HCT116 (cell line): ENCODE data around the gene FAM136A. TPM values are rescaled to one million over a fixed set of nuclear protein-coding genes. Genes with fewer than 3 reads are reported as not detected.

Source experiments
- ATAC-seq: fragments of 200-7000 bp; cut with Tn5 transposase; 2 replicates; pipeline ENCODE4 v1.9.1; 2020; ENCODE audit warnings: mild to moderate bottlenecking, moderate library complexity
- BruUV-seq: library from RNA; stranded (reverse); fragments of 400-500 nt; replicated peaks from 2 replicates; lab custom pipeline; 2021; lab: Mats Ljungman, UMichigan
- CTCF ChIA-PET: fragments of 300-600 bp; sonication (Branson Sonifier 250); formaldehyde crosslinking; loops from one replicate; lab custom pipeline; 2021; ENCODE audit warnings: antibody characterized with exemption; lab: Charles Lee
- POLR2A ChIA-PET: fragments of 300-600, 350-600 bp; sonication (Branson Sonifier 250); formaldehyde crosslinking; loops from one replicate; lab custom pipeline; 2021; ENCODE audit warnings: antibody characterized with exemption; lab: Charles Lee
- RAD21 ChIA-PET, 2 experiments: fragments of 300-600 bp; sonication (Branson Sonifier 250); formaldehyde crosslinking; loops; one replicate each; lab custom pipeline; 2023; ENCODE audit warnings: low total read pairs in 2 of 2; ENCODE audit not compliant: uncharacterized antibody in 2 of 2, unreplicated experiment in 2 of 2, low non-redundant PET in 1 of 2; lab: Charles Lee
- DNase-seq: peaks from one replicate; pipeline ENCODE4 v3.0.0-alpha.2; 2010; ENCODE audit warnings: low read depth, low spot score
- H2AFZ ChIP-seq: fragments of 200-600 bp; shearing (Covaris generic), sonication (generic); 2 replicates; pipeline ENCODE4 v1.6.1; 2017; ENCODE audit warnings: low read depth, mixed run types, mixed read lengths, antibody characterized with exemption, low read length; ENCODE audit not compliant: poor library complexity, severe bottlenecking
- H3K27ac ChIP-seq: 2 replicates; pipeline ENCODE4 v1.5.1; 2012; ENCODE audit warnings: low read depth, low read length
- H3K27me3 ChIP-seq: fragments of 200-600 bp; sonication (generic); 2 replicates; pipeline ENCODE4 v1.6.1; 2016; ENCODE audit warnings: mixed run types, low read length, mixed read lengths; ENCODE audit not compliant: insufficient read depth
- H3K36me3 ChIP-seq, 2 experiments: fragments of 200-500 bp in 1 of 2; fragments of 200-600 bp in 1 of 2; sonication (Bioruptor generic) in 1 of 2; sonication (generic) in 1 of 2; 2 replicates each; pipeline versions ENCODE4 v1.5.1 to v1.6.1; 2014 to 2016; ENCODE audit warnings: low read length in 2 of 2, inconsistent platforms in 1 of 2, mixed read lengths in 1 of 2, mixed run types in 1 of 2; ENCODE audit not compliant: insufficient read depth in 2 of 2, control insufficient read depth in 1 of 2
- H3K4me1 ChIP-seq, 2 experiments: fragments of 200-600 bp in 1 of 2; sonication (generic) in 1 of 2; 2 replicates each; pipeline versions ENCODE4 v1.5.1 to v1.6.1; 2012 to 2017; ENCODE audit warnings: low read length in 2 of 2, inconsistent platforms in 1 of 2, mild to moderate bottlenecking in 1 of 2, mixed read lengths in 1 of 2, mixed run types in 1 of 2, moderate library complexity in 1 of 2; ENCODE audit not compliant: insufficient read depth in 2 of 2, control insufficient read depth in 1 of 2
- H3K4me2 ChIP-seq: fragments of 200-600 bp; sonication (generic); 2 replicates; pipeline ENCODE4 v1.6.1; 2017; ENCODE audit warnings: mixed run types, low read length, mixed read lengths
- H3K4me3 ChIP-seq, 2 experiments: fragments of 200-600 bp in 1 of 2; sonication (generic) in 1 of 2; replicated peaks in 1 of 2; 2 replicates each; pipeline ENCODE4 v1.5.1; 2011 to 2016; ENCODE audit warnings: low read length in 2 of 2, control low read depth in 1 of 2, low read depth in 1 of 2, mild to moderate bottlenecking in 1 of 2, mixed read lengths in 1 of 2, mixed run types in 1 of 2
- H3K79me2 ChIP-seq: fragments of 200-600 bp; sonication (generic); 2 replicates; pipeline ENCODE4 v1.6.1; 2017; ENCODE audit warnings: mild to moderate bottlenecking, mixed run types, low read length, moderate library complexity, mixed read lengths; ENCODE audit not compliant: insufficient read depth
- H3K9ac ChIP-seq: fragments of 200-600 bp; sonication (generic); 2 replicates; pipeline ENCODE4 v1.6.1; 2016; ENCODE audit warnings: low read length, mixed read lengths
- H3K9me2 ChIP-seq: fragments of 200-600 bp; sonication (generic), shearing (Covaris generic); 2 replicates; pipeline ENCODE4 v1.6.1; 2017; ENCODE audit warnings: mixed run types, mild to moderate bottlenecking, moderate library complexity; ENCODE audit not compliant: insufficient read depth
- H3K9me3 ChIP-seq, 2 experiments: fragments of 200-500 bp in 1 of 2; fragments of 200-600 bp in 1 of 2; sonication (Bioruptor generic) in 1 of 2; sonication (generic) in 1 of 2; 2 replicates each; pipeline ENCODE4 v1.6.1; 2014 to 2017; ENCODE audit warnings: low read length in 2 of 2, mixed read lengths in 2 of 2, inconsistent platforms in 1 of 2, low read depth in 1 of 2, mild to moderate bottlenecking in 1 of 2, mixed run types in 1 of 2, moderate library complexity in 1 of 2; ENCODE audit not compliant: control insufficient read depth in 1 of 2, insufficient read depth in 1 of 2
- H4K20me1 ChIP-seq: fragments of 200-600 bp; sonication (generic), shearing (Covaris generic); 2 replicates; pipeline ENCODE4 v1.6.1; 2017; ENCODE audit warnings: mixed run types, mild to moderate bottlenecking, moderate library complexity; ENCODE audit not compliant: insufficient read depth
- CEBPB ChIP-seq: IDR thresholded peaks from 2 replicates; pipeline ENCODE4 v1.6.1; 2012; ENCODE audit warnings: low read depth
- EGR1 ChIP-seq: IDR thresholded peaks from 2 replicates; pipeline ENCODE4 v1.6.1; 2012; ENCODE audit warnings: low read depth
- EZH2 ChIP-seq: fragments of 200-600 bp; sonication (generic); IDR thresholded peaks from 2 replicates; pipeline ENCODE4 v1.6.1; 2017; ENCODE audit warnings: antibody characterized with exemption, mixed run types
- EZH2phosphoT487 ChIP-seq: fragments of 200-600 bp; IDR thresholded peaks from 2 replicates; pipeline ENCODE4 v1.6.1; 2018; ENCODE audit warnings: antibody characterized with exemption, borderline replicate concordance
- FOSL1 ChIP-seq: IDR thresholded peaks from 2 replicates; pipeline ENCODE4 v1.6.1; 2012; ENCODE audit warnings: low read depth
- POLR2AphosphoS5 ChIP-seq: IDR thresholded peaks from 2 replicates; pipeline ENCODE4 v1.6.1; 2011; ENCODE audit warnings: mild to moderate bottlenecking, low read depth, low read length, moderate library complexity
- SIN3A ChIP-seq: IDR thresholded peaks from 2 replicates; pipeline ENCODE4 v1.6.1; 2012; ENCODE audit warnings: low read depth
- SRF ChIP-seq: IDR thresholded peaks from 2 replicates; pipeline ENCODE4 v1.6.1; 2012; ENCODE audit warnings: low read depth
- TCF7L2 ChIP-seq: IDR thresholded peaks from 2 replicates; pipeline ENCODE4 v1.7.0; 2011; ENCODE audit warnings: borderline replicate concordance, inconsistent platforms; ENCODE audit not compliant: insufficient read depth, insufficient read length; ENCODE audit errors: extremely low read depth
- YY1 ChIP-seq: IDR thresholded peaks from 2 replicates; pipeline ENCODE4 v1.6.1; 2011; ENCODE audit warnings: low read length, low read depth, moderate library complexity, mild to moderate bottlenecking; ENCODE audit not compliant: insufficient replicate concordance; ENCODE audit errors: extremely low read depth
- intact Hi-C: fragments of 100-400 bp; cut with micrococcal nuclease; formaldehyde crosslinking; loops from 2 replicates; pipeline ENCODE4 v1.10.0; 2022
- total RNA-seq: library from RNA; stranded (reverse); gene quantifications from one replicate; pipeline ENCODE4 v1.2.1, GENCODE V29; 2021; ENCODE audit not compliant: unreplicated experiment
- TF ChIP-seq, protein P1 (sequence below): IDR thresholded peaks from 2 replicates; pipeline ENCODE4 v1.6.1; 2012
- TF ChIP-seq, protein P2 (sequence below), 3 experiments: fragments of 200-600 bp in 1 of 3; sonication (generic) in 1 of 3; IDR thresholded peaks in 2 of 3; conservative IDR thresholded peaks in 1 of 3; 2 replicates each; pipeline ENCODE4 v1.5.1; 2012 to 2017; ENCODE audit warnings: low read depth in 2 of 3, low read length in 2 of 3, antibody characterized with exemption in 1 of 3, borderline replicate concordance in 1 of 3, control low read depth in 1 of 3, mild to moderate bottlenecking in 1 of 3, mixed read lengths in 1 of 3, mixed run types in 1 of 3, moderate library complexity in 1 of 3; ENCODE audit not compliant: insufficient read depth in 1 of 3

Gene FAM136A
- total RNA-seq, 1 experiment from 2014 or later = 83.0 TPM

DNA sequence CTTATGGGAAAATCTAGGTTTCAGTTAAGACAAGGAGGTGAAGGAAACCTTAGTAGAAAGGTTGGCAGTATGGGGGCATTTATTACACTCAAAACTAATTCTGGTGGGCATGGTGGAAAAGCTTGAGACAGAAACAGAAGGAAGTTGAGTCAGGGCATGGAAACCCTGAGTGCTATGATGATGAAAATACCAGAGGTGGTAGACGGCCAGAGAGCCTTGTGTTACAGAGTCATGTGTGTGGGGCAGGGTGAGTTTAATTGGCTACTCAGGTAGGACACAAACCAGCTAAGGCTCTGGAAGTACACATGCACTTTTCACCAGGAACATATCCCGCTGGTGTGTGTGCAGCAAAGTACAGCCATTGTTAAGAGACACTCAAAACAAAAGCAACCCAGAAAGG is 20.7 kb upstream of the FAM136A start:
- ATAC-seq (no peak), DNase-seq (no peak)
- no peak for TF ChIP-seq EGR1
- no peak for TF ChIP-seq POLR2AphosphoS5
- no peak for TF ChIP-seq SIN3A
- TF ChIP-seq EZH2phosphoT487 = no peak
- no peak for TF ChIP-seq YY1
- no peak for TF ChIP-seq CEBPB
- TF ChIP-seq, protein P1, sequence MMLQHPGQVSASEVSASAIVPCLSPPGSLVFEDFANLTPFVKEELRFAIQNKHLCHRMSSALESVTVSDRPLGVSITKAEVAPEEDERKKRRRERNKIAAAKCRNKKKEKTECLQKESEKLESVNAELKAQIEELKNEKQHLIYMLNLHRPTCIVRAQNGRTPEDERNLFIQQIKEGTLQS = no peak
- no peak for TF ChIP-seq FOSL1
- TF ChIP-seq SRF = no peak
- no peak for TF ChIP-seq EZH2
- TF ChIP-seq, protein P2, sequence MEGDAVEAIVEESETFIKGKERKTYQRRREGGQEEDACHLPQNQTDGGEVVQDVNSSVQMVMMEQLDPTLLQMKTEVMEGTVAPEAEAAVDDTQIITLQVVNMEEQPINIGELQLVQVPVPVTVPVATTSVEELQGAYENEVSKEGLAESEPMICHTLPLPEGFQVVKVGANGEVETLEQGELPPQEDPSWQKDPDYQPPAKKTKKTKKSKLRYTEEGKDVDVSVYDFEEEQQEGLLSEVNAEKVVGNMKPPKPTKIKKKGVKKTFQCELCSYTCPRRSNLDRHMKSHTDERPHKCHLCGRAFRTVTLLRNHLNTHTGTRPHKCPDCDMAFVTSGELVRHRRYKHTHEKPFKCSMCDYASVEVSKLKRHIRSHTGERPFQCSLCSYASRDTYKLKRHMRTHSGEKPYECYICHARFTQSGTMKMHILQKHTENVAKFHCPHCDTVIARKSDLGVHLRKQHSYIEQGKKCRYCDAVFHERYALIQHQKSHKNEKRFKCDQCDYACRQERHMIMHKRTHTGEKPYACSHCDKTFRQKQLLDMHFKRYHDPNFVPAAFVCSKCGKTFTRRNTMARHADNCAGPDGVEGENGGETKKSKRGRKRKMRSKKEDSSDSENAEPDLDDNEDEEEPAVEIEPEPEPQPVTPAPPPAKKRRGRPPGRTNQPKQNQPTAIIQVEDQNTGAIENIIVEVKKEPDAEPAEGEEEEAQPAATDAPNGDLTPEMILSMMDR (IDR thresholded peaks at IDR 0.05 in 2 of 3, conservative IDR thresholded peaks at IDR 0.05 in 1 of 3; ENCODE audit: borderline replicate concordance in 1 of 3, insufficient read depth in 1 of 3, low read depth in 2 of 3, low read length in 2 of 3) = no peak
- TF ChIP-seq TCF7L2 = no peak
- intact Hi-C loops = no loop called here
- RAD21 ChIA-PET = no interaction called here
- Histone ChIP-seq H3K9me3 (no peaks in the 10 kb centered on the region), H3K27ac (no peak overlapping the region), H3K4me3 (no peak overlapping the region), H3K4me2 (no peak overlapping the region), H4K20me1 (no peaks in the 10 kb centered on the region), H3K79me2 (no peaks in the 10 kb centered on the region), H3K27me3 (no peaks in the 10 kb centered on the region), H3K9ac (no peak overlapping the region), H3K4me1 (peaks cover 0 to 4% of the 10 kb centered on the region in 2 experiments; a peak in 1 of 4 replicates), H3K9me2 (no peaks in the 10 kb centered on the region), H2AFZ (peak overlapping the region; percentile 1), H3K36me3 (no peaks in the 10 kb centered on the region)
- POLR2A ChIA-PET = no interaction called here
- BruUV-seq = no TSS peak
- CTCF ChIA-PET = interaction anchor here (0.9 kb wide), 1 partner anchor 18 kb away, joined by 3 read pairs; no protein-coding TSS in a partner anchor
